GM12878 (cell line): Measurements from ENCODE around the gene METTL15. TPM values are rescaled to one million over a fixed set of nuclear protein-coding genes. Genes with fewer than 3 reads are reported as not detected.
A peak's percentile ranks its signal among the peaks of the same experiment; 100 is the strongest.

Experiments
- BACH1 ChIP-seq: fragments of 450-650 bp; IDR thresholded peaks from 2 replicates; pipeline ENCODE4 v1.6.1; 2017; ENCODE audit warnings: mild to moderate bottlenecking, borderline replicate concordance
- BHLHE40 ChIP-seq, 2 experiments: fragments of 450-650 bp in 1 of 2; IDR thresholded peaks; 2 replicates each; pipeline ENCODE4 v1.6.1; 2011 to 2017; ENCODE audit warnings: low read depth in 2 of 2, borderline replicate concordance in 1 of 2, improper control_type of control experiment in 1 of 2, low read length in 1 of 2, mild to moderate bottlenecking in 1 of 2
- CHD1 ChIP-seq: IDR thresholded peaks from 2 replicates; pipeline ENCODE4 v1.6.1; 2012; ENCODE audit warnings: low read depth, low read length, improper control_type of control experiment
- EED ChIP-seq: sonication (generic); IDR thresholded peaks from 2 replicates; pipeline ENCODE4 v1.6.1; 2016; ENCODE audit warnings: antibody characterized with exemption, low read depth
- FOXM1 ChIP-seq: IDR thresholded peaks from 2 replicates; pipeline ENCODE4 v1.6.1; 2012; ENCODE audit warnings: low read depth, mild to moderate bottlenecking, inconsistent platforms, low read length, moderate library complexity
- GABPA ChIP-seq: IDR thresholded peaks from 2 replicates; pipeline ENCODE4 v1.6.1; 2014; ENCODE audit warnings: antibody characterized with exemption, low read depth, mild to moderate bottlenecking, inconsistent platforms
- HCFC1 ChIP-seq: fragments of 150-350 bp; IDR thresholded peaks from 2 replicates; pipeline ENCODE4 v1.6.1; 2014; ENCODE audit warnings: low read length
- HDGF ChIP-seq: fragments of 450-650 bp; IDR thresholded peaks from 2 replicates; pipeline ENCODE4 v1.6.1; 2016; ENCODE audit warnings: antibody characterized with exemption
- IKZF2 ChIP-seq, 2 experiments: fragments of 450-650 bp; IDR thresholded peaks; 2 replicates each; pipeline ENCODE4 v1.6.1; 2017; ENCODE audit warnings: mild to moderate bottlenecking in 2 of 2, moderate library complexity in 2 of 2
- IRF4 ChIP-seq: IDR thresholded peaks from 2 replicates; pipeline ENCODE4 v1.6.1; 2011; ENCODE audit warnings: low read depth, low read length
- KLF5 ChIP-seq: fragments of 450-650 bp; IDR thresholded peaks from 2 replicates; pipeline ENCODE4 v1.6.1; 2014; ENCODE audit warnings: mild to moderate bottlenecking; ENCODE audit not compliant: partially characterized antibody
- NR2C1 ChIP-seq: fragments of 450-650 bp; IDR thresholded peaks from 2 replicates; pipeline ENCODE4 v1.6.1; 2017; ENCODE audit warnings: antibody characterized with exemption, mild to moderate bottlenecking, moderate library complexity
- PAX5 ChIP-seq: IDR thresholded peaks from 2 replicates; pipeline ENCODE4 v1.6.1; 2011; ENCODE audit warnings: low read depth, low read length, borderline replicate concordance
- PML ChIP-seq: IDR thresholded peaks from 2 replicates; pipeline ENCODE4 v1.6.1; 2012; ENCODE audit warnings: low read length, inconsistent platforms
- RFX5 ChIP-seq: IDR thresholded peaks from 2 replicates; pipeline ENCODE4 v1.6.1; 2011; ENCODE audit warnings: low read depth, low read length, improper control_type of control experiment
- RUNX3 ChIP-seq: IDR thresholded peaks from 2 replicates; pipeline ENCODE4 v1.6.1; 2012; ENCODE audit warnings: low read length, inconsistent platforms
- SMAD5 ChIP-seq: IDR thresholded peaks from 2 replicates; pipeline ENCODE4 v1.6.1; 2016; ENCODE audit warnings: antibody characterized with exemption, low read depth
- SMC3 ChIP-seq: IDR thresholded peaks from 2 replicates; pipeline ENCODE4 v1.6.1; 2011; ENCODE audit warnings: low read length, improper control_type of control experiment, borderline replicate concordance
- SRF ChIP-seq, 2 experiments: IDR thresholded peaks; 2 replicates each; pipeline ENCODE4 v1.6.1; 2011; ENCODE audit warnings: low read depth in 2 of 2, low read length in 2 of 2, mild to moderate bottlenecking in 1 of 2, moderate library complexity in 1 of 2
- STAT3 ChIP-seq: IDR thresholded peaks from 2 replicates; pipeline ENCODE4 v1.6.1; 2011; ENCODE audit warnings: low read depth, low read length, improper control_type of control experiment
- TAF1 ChIP-seq: IDR thresholded peaks from 2 replicates; pipeline ENCODE4 v1.6.1; 2011; ENCODE audit warnings: mild to moderate bottlenecking, low read depth, low read length, borderline replicate concordance
- polyA plus RNA-seq, 11 experiments: library from polyadenylated mRNA; depleted of rRNA in 4 of 11; unstranded in 6 of 11; stranded (reverse) in 5 of 11; fragments of >200 nt; fragmentation: Nextera tagmentation in 4 of 11; fragmentation: Illumina TruSeq in 1 of 11; extraction: Ambion mirVana in 4 of 11; extraction: Trizol in 1 of 11; gene quantifications; 1 replicate in 1 of 11; 2 replicates in 10 of 11; pipeline versions ENCODE4 v1.2.1 to v1.2.3, GENCODE V29; 2011 to 2016; ENCODE audit warnings: inconsistent platforms in 2 of 11, missing spikeins in 2 of 11, low read depth in 1 of 11
- total RNA-seq, 4 experiments: library from RNA; depleted of rRNA in 3 of 4; stranded (reverse); fragments of >200 nt in 3 of 4; fragmentation: Illumina TruSeq in 1 of 4; extraction: Trizol in 1 of 4; gene quantifications; 2 replicates each; pipeline versions ENCODE4 v1.2.1 to v1.2.3, GENCODE V29; 2013 to 2021
- TF ChIP-seq, protein P1 (sequence below): fragments of 450-650 bp; IDR thresholded peaks from 2 replicates; pipeline ENCODE4 v1.6.1; 2014; ENCODE audit warnings: mild to moderate bottlenecking
- TF ChIP-seq, protein P2 (sequence below): fragments of 450-650 bp; IDR thresholded peaks from 2 replicates; pipeline ENCODE4 v1.6.1; 2016; ENCODE audit warnings: mild to moderate bottlenecking
- TF ChIP-seq, protein P3 (sequence below): fragments of 450-650 bp; IDR thresholded peaks from 2 replicates; pipeline ENCODE4 v1.6.1; 2016; ENCODE audit warnings: mild to moderate bottlenecking, moderate library complexity, borderline replicate concordance

METTL15 gene
- total and polyA plus RNA-seq, 10 of the 15 experiments (the other 5 are each of a cell fraction or from before 2014, with no cell fraction given): 7.9 to 16.9 (median 14.4) TPM

DNA sequence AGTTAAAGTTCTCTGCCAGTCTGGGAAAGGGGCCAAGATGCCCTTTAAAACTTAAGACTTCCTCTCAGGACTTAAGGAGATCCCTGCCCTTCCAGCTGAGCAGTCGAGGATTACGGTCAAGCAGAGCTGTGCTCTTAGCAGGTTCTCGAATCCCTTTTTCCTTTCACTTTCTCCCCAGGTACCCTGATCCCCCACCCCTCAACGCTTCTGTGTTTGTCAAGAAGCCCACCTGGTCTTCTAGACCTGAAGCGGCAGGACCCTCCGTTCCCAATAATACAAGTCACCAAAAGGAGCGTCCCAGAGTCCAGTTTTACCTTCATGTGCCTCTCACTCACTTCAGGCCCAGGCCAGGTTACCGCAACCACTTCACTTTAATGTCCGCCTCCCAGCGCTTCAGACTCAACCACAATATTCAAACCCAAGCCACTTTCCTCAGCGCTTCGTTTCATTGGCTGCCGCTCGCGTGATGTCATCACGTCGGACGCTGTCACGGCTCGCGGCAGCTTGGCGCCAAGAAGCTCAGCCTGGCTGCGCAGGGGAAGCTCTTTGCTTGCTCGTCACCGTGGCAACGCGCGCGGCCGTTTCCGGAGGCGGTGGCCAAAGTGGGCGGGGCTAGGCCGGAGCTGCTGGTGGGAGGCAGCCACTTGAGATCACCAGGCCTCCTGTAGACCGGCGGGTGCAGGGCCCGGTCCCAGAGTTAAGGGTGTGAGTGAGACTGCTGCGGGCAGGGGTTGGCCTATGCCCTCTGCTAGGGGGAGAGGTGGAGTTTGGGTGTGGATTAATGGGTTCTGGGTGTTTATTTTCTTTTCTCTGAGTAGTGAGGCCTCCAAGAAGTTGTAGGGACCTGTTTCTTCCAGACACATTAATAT is at the start of gene METTL15, which contains the start of gene KIF18A (continued):
- TF ChIP-seq, protein P1, sequence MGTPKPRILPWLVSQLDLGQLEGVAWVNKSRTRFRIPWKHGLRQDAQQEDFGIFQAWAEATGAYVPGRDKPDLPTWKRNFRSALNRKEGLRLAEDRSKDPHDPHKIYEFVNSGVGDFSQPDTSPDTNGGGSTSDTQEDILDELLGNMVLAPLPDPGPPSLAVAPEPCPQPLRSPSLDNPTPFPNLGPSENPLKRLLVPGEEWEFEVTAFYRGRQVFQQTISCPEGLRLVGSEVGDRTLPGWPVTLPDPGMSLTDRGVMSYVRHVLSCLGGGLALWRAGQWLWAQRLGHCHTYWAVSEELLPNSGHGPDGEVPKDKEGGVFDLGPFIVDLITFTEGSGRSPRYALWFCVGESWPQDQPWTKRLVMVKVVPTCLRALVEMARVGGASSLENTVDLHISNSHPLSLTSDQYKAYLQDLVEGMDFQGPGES: peak; percentile 53; the same call in 1 of the 2 replicates
- TF ChIP-seq PML: 0 out of 2 replicates have a peak, but pooled peaks have one; percentile 47
- peak; percentile 52; the same call in 1 of the 2 replicates for TF ChIP-seq SMAD5
- TF ChIP-seq GABPA: 0 out of 2 replicates have a peak, but pooled peaks have one; percentile 36
- TF ChIP-seq SMC3: 0 out of 2 replicates have a peak, but pooled peaks have one; percentile 8
- TF ChIP-seq FOXM1: peak; percentile 93
- TF ChIP-seq TAF1: peak; percentile 8; the same call in 1 of the 2 replicates
- TF ChIP-seq HDGF: peak; percentile 91
- peak; percentile 70 for TF ChIP-seq RFX5
- peak; percentile 56 for TF ChIP-seq HCFC1
- TF ChIP-seq KLF5: peak; percentile 15
- TF ChIP-seq, protein P2, sequence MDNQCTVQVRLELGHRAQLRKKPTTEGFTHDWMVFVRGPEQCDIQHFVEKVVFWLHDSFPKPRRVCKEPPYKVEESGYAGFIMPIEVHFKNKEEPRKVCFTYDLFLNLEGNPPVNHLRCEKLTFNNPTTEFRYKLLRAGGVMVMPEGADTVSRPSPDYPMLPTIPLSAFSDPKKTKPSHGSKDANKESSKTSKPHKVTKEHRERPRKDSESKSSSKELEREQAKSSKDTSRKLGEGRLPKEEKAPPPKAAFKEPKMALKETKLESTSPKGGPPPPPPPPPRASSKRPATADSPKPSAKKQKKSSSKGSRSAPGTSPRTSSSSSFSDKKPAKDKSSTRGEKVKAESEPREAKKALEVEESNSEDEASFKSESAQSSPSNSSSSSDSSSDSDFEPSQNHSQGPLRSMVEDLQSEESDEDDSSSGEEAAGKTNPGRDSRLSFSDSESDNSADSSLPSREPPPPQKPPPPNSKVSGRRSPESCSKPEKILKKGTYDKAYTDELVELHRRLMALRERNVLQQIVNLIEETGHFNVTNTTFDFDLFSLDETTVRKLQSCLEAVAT: peak; percentile 82; the same call in 1 of the 2 replicates
- no peak for TF ChIP-seq CHD1
- TF ChIP-seq, protein P3, sequence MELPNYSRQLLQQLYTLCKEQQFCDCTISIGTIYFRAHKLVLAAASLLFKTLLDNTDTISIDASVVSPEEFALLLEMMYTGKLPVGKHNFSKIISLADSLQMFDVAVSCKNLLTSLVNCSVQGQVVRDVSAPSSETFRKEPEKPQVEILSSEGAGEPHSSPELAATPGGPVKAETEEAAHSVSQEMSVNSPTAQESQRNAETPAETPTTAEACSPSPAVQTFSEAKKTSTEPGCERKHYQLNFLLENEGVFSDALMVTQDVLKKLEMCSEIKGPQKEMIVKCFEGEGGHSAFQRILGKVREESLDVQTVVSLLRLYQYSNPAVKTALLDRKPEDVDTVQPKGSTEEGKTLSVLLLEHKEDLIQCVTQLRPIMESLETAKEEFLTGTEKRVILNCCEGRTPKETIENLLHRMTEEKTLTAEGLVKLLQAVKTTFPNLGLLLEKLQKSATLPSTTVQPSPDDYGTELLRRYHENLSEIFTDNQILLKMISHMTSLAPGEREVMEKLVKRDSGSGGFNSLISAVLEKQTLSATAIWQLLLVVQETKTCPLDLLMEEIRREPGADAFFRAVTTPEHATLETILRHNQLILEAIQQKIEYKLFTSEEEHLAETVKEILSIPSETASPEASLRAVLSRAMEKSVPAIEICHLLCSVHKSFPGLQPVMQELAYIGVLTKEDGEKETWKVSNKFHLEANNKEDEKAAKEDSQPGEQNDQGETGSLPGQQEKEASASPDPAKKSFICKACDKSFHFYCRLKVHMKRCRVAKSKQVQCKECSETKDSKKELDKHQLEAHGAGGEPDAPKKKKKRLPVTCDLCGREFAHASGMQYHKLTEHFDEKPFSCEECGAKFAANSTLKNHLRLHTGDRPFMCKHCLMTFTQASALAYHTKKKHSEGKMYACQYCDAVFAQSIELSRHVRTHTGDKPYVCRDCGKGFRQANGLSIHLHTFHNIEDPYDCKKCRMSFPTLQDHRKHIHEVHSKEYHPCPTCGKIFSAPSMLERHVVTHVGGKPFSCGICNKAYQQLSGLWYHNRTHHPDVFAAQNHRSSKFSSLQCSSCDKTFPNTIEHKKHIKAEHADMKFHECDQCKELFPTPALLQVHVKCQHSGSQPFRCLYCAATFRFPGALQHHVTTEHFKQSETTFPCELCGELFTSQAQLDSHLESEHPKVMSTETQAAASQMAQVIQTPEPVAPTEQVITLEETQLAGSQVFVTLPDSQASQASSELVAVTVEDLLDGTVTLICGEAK: peak; percentile 81; the same call in 1 of the 2 replicates
- peak; percentile 53; the same call in 1 of the 2 replicates for TF ChIP-seq BACH1
- peak; percentile 37 to 57; a peak in 1 of 4 replicates for TF ChIP-seq BHLHE40 (IDR thresholded peaks at IDR 0.05; ENCODE audit: borderline replicate concordance in 1 of 2, low read depth in 2 of 2, low read length in 1 of 2)
- no peak for TF ChIP-seq EED
- TF ChIP-seq IKZF2 (IDR thresholded peaks at IDR 0.05): no peak; a peak in 1 of 4 replicates
- peak; percentile 83; the same call in 1 of the 2 replicates for TF ChIP-seq PAX5
- no peak for TF ChIP-seq NR2C1
- 0 out of 4 replicates have a peak, but pooled peaks of 1 of the 2 experiments have one; percentile 20 for TF ChIP-seq SRF (IDR thresholded peaks at IDR 0.05; ENCODE audit: low read depth in 2 of 2, low read length in 2 of 2)
- peak; percentile 96 for TF ChIP-seq RUNX3
- no peak for TF ChIP-seq STAT3
- TF ChIP-seq IRF4: no peak
